GM19351 (cell line): ENCODE results near the gene RSPH1.

Source experiments
- ATAC-seq: cut with Tn5 transposase; IDR thresholded peaks from one replicate; pipeline ENCODE4 v1.9.1; 2021; ENCODE audit warnings: mild to moderate bottlenecking, moderate library complexity; ENCODE audit not compliant: unreplicated experiment

The RSPH1 gene

DNA sequence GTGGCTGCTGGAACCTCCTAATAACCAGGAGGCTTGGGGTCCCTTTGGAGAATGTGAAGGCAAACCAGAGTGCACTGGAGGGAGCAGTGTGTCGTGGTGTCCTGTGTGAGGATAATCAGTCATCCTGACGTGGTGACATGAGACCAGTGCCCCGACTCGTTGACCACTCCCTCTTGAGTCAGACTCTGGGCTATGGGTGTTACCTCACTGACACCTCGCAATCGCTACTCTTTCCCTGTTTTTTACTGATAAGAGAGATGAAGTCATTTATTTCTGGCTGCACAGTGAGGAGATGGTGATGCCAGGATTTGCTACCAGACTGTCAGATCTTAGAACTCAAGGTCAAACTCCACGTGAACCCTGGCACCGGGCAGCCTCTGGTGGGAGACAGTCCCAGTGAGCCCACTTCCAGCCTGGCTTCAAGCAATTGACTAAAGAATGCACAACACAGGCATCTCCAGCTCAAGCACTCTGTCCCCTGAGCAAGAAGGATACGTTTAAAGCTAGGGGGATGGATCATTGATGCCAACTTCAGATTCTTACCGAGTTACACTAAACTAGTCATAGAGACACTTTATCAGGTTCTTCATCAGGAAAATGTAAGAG is 62.0 kb downstream of the RSPH1 start:
- ATAC-seq = no peak

- no peak for ATAC-seq
Measured at GRCh38 chr21:42432695-42433094, 63.3 kb downstream of the RSPH1 start.

DNA sequence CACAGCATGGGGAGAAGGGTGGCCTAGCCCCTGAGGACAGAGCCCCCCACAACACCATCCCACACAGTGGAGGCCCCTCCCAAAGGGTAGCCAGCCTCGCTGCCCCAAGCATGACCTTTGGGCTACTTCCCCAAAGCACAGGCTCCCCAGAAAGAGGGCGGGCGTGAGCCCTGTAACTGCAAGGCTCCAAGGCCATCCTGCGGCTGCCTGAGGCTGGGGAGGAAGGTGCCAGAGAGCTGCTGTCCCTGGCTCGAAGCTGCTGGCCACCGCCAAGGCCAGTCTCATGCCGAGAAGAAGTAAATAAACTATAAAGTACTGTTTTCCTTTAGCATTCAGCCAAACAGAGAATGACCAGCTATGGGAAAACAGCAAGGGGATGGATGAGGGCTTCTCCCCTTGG is 64.8 kb downstream of the RSPH1 start:
- ATAC-seq = no peak

- no peak for ATAC-seq
Measured at GRCh38 chr21:42430521-42430920, 65.5 kb downstream of the RSPH1 start.

- no peak for ATAC-seq
Measured at GRCh38 chr21:42429856-42430255, 66.2 kb downstream of the RSPH1 start.

- no peak for ATAC-seq
Measured at GRCh38 chr21:42429021-42429420, 67.0 kb downstream of the RSPH1 start.

- ATAC-seq = no peak
Measured at GRCh38 chr21:42427809-42428419, 68.1 kb downstream of the RSPH1 start.

DNA sequence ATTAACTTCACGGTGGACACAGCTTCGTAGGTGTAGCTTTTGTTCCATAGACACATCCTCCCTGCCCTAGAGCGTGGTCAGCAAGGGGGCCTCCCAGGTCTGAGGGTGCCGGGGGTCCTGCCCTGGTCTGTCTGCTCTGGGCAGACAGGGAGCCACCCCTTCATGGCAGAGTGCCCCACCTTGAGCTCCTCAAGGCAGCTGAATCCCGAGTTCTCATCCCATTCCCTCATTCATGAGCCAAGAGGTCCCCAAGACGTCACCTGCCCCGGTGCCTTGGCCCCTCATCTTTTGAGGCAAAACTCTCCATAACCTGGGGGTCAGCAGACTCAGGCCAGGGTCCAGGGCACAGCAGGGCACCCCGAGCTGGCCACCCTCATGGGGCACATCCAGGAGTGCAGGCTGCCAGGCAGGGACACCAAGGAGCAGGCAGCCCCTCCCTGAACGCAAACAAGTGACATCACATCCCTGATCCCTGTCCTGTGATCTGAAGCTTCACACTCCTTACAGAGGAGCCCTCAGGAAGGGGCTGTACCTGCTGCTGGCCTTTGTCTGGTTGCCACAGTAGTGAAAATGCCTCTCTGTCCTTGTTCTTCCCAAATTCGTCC is 69.0 kb downstream of the RSPH1 start:
- no peak for ATAC-seq

DNA sequence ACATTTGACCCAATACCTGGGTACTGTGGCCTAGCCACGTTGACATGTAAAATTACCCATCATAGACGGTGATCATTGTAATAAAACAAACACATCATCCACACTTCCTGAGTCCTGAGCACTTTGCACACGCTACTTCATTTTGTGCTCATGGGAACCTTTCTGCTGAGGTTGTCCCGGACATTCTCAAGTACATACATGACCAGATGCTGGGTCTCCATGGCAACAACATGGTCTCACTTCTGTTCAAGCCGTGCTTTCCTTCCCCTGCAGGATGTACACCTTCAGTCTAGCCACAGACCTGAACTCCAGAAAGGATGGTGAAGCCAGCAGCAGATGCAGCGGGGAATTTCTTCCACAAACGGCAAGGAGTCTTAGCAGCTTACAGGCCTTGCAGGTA is 69.6 kb downstream of the RSPH1 start:
- no peak for ATAC-seq

GRCh38 chr21:42425591-42425990 is 70.4 kb downstream of the RSPH1 start:
- no peak for ATAC-seq

GRCh38 chr21:42424914-42425541 is 71.0 kb downstream of the RSPH1 start:
- ATAC-seq = no peak

DNA sequence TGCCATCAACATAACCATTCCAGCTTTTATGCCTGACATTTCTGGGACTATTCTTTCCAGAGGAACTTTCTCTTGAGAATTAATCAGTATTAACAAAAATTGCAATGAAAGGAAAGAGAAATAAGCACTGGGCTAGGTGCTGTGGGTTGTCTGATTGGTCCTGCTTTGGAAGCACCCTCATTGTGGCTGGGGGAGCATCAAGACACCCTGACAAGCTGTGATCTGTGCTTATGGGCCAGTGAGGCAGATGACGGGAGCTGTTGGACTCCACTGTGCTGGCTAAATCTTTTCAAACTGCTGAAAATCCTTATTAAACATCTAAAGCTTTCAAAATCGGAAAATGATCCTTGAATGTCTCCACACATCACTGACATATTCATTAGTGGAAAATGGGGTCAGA is 72.3 kb downstream of the RSPH1 start:
- ATAC-seq = no peak

- peak; percentile 68 for ATAC-seq
Measured at GRCh38 chr21:42423197-42423675, 72.8 kb downstream of the RSPH1 start.
